Activated T-cell treated with anti-CD3 and anti-CD28 coated beads, Interleukin-2, amount 50 U/mL, for 24 hours (primary cell): ENCODE measurements around the gene DACT2.

Experiments used
- DNase-seq: peaks from one replicate; pipeline ENCODE4 v3.0.0-alpha.2; 2020
- H3K27ac Mint-ChIP-seq: 2 replicates; pipeline ENCODE4 v1.8.0; 2020; ENCODE audit warnings: mild to moderate bottlenecking, mixed read lengths
- H3K27me3 Mint-ChIP-seq: 2 replicates; pipeline ENCODE4 v1.8.0; 2020; ENCODE audit warnings: mixed read lengths
- H3K36me3 Mint-ChIP-seq: 2 replicates; pipeline ENCODE4 v1.8.0; 2020; ENCODE audit warnings: low read depth, mixed read lengths
- H3K4me1 Mint-ChIP-seq: 2 replicates; pipeline ENCODE4 v1.8.0; 2020; ENCODE audit warnings: low read depth, mixed read lengths
- H3K4me3 Mint-ChIP-seq: 2 replicates; pipeline ENCODE4 v1.8.0; 2020; ENCODE audit warnings: mild to moderate bottlenecking, moderate library complexity, mixed read lengths
- H3K9me3 Mint-ChIP-seq: 2 replicates; pipeline ENCODE4 v1.8.0; 2020; ENCODE audit warnings: mixed read lengths

The DACT2 gene

DNA sequence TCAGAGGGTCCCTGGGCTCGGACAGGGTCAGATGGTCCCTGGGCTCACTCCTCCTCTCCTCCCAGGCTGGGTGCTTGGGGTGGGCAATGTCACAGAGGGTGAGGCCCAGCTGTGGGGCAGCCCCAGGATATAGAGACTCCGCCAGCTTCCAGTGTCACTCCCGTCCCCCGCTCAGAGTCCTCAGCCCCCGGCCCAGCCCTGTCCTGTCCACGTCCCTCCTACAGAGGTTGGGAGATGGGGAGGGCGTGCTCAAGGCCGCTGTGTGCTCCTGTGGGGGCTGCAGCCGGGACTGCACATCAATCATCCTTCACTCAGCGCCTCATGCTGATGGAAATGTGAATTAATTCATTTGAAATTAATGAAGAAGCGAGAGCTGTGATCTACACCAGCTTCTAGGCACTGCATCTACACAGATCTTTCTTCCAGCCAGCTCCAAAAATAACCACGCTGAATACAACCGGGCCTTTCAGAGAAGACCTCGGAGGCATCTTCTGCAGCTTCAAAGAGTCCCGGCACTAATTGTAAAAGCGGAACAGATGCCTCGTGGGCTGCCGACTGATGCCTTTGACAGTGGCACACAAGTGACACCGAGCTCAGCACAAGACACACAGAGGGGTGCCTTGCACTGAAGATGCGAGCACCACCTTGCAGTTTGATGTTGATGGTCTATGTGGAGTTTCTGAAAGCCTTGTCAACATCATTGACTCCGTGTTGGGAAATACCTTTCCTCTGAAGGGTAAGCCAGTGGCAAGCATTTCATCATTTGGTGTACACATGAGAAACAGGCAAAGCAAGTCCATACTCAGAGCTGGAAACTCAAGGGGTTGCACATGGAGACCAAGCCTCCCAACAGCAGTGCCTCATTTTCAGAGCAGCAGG lies 39.3 kb downstream of the DACT2 start:
- no peak overlapping the region for H3K27ac Mint-ChIP-seq
- no peaks in the 10 kb centered on the region for H3K9me3 Mint-ChIP-seq
- no peak for DNase-seq
- H3K4me3 Mint-ChIP-seq: no peak overlapping the region
- no peaks in the 10 kb centered on the region for H3K4me1 Mint-ChIP-seq
- H3K36me3 Mint-ChIP-seq: no peaks in the 10 kb centered on the region
- peaks cover 78% of the 10 kb centered on the region for H3K27me3 Mint-ChIP-seq

DNA sequence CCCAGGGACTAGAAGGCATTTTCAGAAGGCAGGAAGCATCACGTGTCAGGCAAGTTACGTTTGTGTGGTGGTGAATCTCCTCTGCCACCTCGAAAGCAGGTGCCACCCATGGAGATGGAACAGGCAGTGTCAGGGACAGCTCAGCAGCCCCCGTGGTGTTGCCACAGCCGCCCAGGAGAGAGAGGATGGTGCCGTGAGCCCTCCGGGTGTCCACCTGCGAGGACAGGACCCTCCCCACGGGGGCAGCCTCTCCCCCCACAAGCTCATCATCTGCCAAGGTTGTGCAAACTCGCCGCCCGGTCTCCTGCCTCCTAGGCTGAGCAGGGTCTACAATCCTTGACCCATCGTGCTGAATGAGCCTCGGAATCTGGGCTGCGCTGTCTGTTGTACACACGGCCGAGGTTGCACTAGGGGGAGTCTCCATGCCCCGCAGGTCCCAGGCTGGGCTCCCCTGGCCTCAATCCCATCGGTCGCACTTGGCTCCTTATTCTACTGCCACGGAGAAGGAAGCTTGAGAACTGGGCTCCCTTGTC lies 40.1 kb downstream of the DACT2 start:
- no peaks in the 10 kb centered on the region for H3K9me3 Mint-ChIP-seq
- no peaks in the 10 kb centered on the region for H3K4me1 Mint-ChIP-seq
- peaks cover 77% of the 10 kb centered on the region for H3K27me3 Mint-ChIP-seq
- H3K36me3 Mint-ChIP-seq: no peaks in the 10 kb centered on the region
- DNase-seq: no peak
- H3K27ac Mint-ChIP-seq: no peak overlapping the region
- H3K4me3 Mint-ChIP-seq: no peak overlapping the region

DNA sequence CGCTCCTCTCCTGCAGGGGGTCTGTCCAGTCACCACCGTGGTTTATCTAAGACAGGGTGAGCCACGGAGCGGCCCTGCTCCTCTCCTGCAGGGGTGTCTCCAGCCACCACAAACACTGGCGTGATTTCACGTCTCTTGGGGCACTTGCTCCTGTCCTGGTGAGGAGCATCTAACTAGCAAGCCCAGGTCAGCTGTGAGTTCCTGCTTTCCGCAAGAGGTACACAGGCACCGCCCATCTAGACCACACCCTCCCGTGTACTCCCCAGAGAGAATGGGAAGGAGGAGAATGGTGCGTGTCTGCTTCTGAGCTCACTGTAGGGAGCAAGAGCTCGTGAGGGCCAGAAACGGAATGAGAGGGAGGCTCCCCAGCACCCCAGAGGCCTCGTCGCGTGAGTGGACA lies 40.7 kb downstream of the DACT2 start:
- no peaks in the 10 kb centered on the region for H3K4me1 Mint-ChIP-seq
- H3K27ac Mint-ChIP-seq: no peak overlapping the region
- H3K9me3 Mint-ChIP-seq: no peaks in the 10 kb centered on the region
- no peak overlapping the region for H3K4me3 Mint-ChIP-seq
- DNase-seq: no peak
- H3K36me3 Mint-ChIP-seq: no peaks in the 10 kb centered on the region
- H3K27me3 Mint-ChIP-seq: peaks cover 76% of the 10 kb centered on the region

DNA sequence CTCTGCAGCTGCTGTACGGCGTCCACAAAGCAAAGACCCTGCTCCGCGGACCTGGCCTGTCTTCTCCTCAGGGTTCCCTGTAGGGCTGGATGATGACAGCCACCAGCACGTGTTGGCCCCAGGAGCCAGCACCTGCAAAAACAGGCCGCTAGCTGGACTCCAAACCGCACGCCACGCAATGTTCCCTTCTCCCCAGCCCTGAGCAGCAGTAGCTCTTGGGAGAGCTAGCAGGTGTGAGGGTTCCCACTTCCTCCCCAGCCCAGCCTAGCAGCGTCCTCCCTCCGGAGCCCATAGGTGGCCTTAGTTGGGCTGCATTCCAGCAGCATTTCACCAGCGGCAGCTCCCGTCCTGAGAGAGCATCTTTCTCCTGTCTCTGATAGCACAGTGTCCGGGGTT lies 42.3 kb downstream of the DACT2 start:
- no peak for DNase-seq
- H3K9me3 Mint-ChIP-seq: no peaks in the 10 kb centered on the region
- H3K4me3 Mint-ChIP-seq: no peak overlapping the region
- H3K36me3 Mint-ChIP-seq: no peaks in the 10 kb centered on the region
- H3K27me3 Mint-ChIP-seq: peaks cover 83% of the 10 kb centered on the region
- H3K27ac Mint-ChIP-seq: no peak overlapping the region
- H3K4me1 Mint-ChIP-seq: no peaks in the 10 kb centered on the region

DNA sequence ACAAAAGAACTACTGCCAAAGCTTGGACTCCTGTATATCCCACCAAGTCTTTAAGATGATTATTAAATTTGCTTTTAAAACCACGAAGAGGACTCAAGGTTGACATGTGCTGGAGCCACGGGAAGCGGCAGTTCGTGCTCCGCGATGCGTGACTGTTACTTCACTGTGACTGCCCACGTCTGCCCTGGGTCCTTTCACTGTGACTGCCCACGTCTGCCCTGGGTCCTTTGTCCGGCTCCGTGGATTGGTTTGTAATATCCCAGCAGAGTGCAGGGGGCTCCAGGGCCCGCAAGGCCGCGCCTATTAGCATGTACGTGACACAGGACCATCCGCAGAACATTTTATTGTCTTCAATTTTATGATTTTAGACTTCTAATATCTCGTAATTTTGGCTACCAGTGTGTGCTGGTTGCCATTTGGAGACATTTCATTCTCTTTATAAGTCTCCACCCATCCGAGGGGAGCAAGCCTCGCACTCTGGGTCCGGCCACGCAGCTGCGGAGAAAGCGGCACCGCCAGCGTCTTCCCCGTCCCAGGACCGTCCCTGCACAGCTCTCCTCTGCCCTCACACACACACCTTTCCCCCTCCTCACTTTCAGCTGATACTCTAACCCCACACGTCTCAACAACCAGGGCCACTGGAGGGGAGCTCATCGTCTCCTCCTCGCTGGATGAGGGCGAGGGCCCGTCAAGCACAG lies 42.9 kb downstream of the DACT2 start:
- H3K27me3 Mint-ChIP-seq: peaks cover 80% of the 10 kb centered on the region
- no peaks in the 10 kb centered on the region for H3K36me3 Mint-ChIP-seq
- H3K27ac Mint-ChIP-seq: no peak overlapping the region
- no peak for DNase-seq
- no peaks in the 10 kb centered on the region for H3K9me3 Mint-ChIP-seq
- no peak overlapping the region for H3K4me3 Mint-ChIP-seq
- no peaks in the 10 kb centered on the region for H3K4me1 Mint-ChIP-seq

DNA sequence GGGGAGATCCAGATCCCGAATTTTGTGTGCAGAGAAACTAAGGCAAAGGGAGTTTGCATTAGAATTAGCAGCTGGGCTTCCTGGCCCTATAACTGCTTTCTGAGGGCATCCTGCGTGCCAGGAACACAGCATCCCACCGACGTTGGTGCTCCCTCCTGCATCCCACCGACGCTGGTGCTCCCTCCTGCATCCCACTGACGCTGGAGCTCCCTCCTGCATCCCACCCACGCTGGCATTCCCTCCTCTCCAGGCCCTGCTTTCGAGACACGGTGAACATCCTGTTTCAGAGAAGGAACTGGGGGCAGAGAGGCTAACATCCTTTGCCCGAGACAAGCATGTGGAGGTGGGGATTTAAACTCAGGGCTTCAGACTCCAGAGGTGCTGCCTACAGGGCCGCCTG lies 44.4 kb downstream of the DACT2 start:
- Mint-ChIP-seq H3K9me3 (no peaks in the 10 kb centered on the region), H3K27ac (no peak overlapping the region), H3K27me3 (peaks cover 69% of the 10 kb centered on the region), H3K4me1 (no peaks in the 10 kb centered on the region), H3K36me3 (no peaks in the 10 kb centered on the region), H3K4me3 (no peak overlapping the region)
- DNase-seq: no peak

DNA sequence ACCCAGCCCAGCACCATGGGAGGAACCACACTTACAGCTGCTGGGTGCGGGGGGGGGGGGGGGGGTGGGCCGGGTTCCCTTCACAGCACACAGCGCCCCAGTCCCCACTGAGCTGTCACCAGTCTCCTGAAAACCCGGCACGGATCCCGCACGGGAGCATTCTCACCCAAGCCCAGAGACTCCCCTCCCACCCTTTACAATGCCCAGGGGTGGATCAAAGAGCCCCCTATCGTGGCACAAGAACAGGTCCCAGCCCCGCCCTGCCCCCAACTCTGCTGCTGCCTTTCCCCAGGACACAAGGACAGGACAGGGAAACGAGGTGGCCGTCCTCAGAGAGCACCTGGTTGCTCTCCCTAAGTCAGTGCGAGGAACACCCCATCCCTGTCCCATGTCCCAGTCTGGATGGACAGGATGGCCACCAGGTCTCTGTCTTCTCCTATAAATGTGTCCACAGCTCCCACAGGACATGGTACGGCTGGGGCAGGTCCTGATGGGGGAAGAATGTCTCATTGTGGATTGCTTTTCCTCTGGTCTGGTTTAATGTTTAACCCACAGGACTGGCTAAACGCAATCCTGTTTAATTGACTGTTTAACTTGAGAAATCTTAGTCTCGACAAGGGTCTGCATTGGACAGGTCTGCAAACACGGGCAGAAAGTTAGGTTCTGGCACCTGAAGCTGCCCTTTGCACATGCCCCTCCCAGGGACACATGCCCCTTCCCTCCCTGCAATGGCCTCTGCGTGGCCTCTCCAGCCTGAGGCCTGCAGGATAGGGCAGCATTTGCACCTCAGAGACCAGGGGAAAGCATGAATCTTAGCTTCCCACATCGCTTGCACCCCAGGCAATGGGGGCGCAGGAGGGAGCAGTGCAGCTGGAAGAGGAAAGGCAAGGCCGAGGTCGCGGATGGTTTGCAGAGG lies 45.3 kb downstream of the DACT2 start:
- H3K36me3 Mint-ChIP-seq: no peaks in the 10 kb centered on the region
- H3K4me3 Mint-ChIP-seq: no peak overlapping the region
- H3K27ac Mint-ChIP-seq: no peak overlapping the region
- peaks cover 64% of the 10 kb centered on the region for H3K27me3 Mint-ChIP-seq
- no peaks in the 10 kb centered on the region for H3K4me1 Mint-ChIP-seq
- H3K9me3 Mint-ChIP-seq: no peaks in the 10 kb centered on the region
- DNase-seq: no peak

DNA sequence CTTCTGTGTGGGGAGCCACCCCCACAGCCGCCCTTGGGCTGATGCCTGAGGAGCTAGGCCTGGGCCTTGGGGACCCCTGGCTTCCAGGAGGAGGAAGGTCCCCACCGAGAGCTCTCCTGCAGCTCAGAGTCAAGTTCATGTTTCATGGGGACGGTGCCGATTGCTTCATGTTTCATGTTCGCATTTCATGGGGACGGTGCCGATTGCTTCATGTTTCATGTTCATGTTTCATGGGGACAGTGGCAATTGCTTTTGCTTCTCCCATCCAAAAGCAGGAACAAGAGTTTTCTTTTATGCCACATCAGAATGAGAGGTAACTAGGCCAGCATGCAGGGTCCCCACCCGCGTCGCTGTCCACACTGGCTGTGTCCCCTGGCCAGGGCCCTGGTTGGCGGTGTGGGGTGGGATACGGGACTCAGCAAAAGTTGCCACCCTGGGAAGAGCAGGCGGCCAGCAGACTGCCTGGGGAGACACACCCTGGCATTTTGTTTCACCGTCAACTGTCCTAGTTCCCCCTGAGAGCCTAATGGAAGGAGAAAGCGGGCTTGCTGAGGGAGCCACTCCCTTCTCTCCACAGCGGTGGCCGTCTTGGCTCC lies 46.0 kb downstream of the DACT2 start:
- no peaks in the 10 kb centered on the region for H3K36me3 Mint-ChIP-seq
- no peaks in the 10 kb centered on the region for H3K9me3 Mint-ChIP-seq
- no peak overlapping the region for H3K4me3 Mint-ChIP-seq
- H3K4me1 Mint-ChIP-seq: no peaks in the 10 kb centered on the region
- DNase-seq: no peak
- peaks cover 56% of the 10 kb centered on the region for H3K27me3 Mint-ChIP-seq
- no peak overlapping the region for H3K27ac Mint-ChIP-seq

DNA sequence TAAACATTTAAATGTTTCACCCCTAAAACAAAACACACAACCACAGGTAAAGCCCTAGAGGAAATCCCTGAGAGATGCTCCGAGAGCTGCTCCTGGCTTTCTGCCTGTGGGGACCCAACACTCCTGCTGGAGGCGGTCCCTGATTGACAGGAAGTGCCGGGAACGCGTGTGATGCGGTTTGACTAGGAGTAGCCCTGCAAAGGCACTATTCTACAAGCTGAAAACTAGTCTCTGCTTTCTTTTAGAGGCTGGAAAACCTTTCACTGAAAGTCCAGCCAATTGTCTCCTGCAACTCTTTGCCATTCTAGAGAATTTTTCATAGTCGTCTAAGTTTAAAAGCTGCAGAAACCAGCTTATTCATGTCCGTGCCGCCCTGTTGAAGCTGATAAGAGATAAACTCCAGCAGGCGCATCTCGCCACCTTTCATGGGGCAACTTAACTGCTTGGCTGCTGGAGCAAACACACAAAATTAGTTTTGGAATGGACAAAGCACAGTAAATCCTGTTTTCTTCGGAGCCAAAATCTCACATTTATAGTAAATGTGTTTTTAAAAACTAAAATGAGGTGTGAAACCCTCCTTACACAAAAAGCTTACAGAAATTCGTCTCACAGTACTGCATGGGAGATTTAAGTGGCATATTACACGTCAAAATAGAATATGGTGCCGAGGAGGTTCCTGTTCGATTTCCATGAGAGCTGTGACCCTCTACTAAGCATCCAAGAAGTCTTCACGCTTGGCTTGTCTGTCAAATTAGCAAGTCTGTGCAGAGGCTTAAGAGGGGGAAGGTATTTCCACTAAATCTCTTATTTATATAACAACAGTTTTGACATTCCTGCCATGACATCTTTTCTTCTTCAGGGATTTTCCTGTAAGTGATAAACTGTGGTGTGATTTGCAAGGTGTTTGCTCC lies 46.9 kb downstream of the DACT2 start:
- peaks cover 48% of the 10 kb centered on the region for H3K27me3 Mint-ChIP-seq
- no peaks in the 10 kb centered on the region for H3K9me3 Mint-ChIP-seq
- no peaks in the 10 kb centered on the region for H3K36me3 Mint-ChIP-seq
- DNase-seq: no peak
- no peaks in the 10 kb centered on the region for H3K4me1 Mint-ChIP-seq
- no peak overlapping the region for H3K27ac Mint-ChIP-seq
- no peak overlapping the region for H3K4me3 Mint-ChIP-seq

DNA sequence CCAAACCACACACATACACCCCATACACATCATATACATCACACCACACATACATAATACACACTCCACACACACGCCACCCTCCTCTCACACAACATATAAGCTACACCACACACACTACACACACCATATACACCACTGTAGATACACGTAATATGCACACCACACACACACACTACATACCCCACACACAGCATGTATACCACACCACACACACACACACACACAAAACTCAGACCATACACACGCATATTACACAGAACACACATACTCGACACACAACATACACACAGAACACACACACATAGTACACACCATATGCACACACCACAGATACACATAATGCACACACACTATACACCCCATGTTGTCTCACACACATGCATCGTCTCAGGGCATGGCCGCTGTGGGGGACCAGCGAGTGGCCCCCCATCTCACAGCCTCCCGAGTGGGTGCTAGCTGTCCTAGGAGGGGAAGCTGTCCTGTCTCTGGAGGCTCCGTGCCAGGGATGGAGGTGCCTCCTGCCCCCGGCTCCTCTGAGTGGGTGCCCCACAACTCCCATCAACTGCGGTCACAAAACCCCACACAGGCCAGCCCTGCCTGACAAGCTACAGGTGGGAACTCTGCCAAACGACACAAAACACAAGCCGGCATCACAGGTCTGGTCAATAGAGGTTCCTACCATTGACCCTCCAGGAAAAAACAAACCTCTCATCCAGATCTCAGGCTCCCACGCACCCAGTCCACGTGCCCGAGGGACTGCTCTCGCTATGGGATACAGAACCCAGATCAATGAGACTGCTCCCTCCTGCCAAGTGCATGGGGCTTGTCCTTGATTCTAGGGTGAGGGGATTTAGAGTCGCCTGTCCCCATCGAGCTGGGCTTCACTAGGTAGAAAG lies 49.1 kb downstream of the DACT2 start:
- Mint-ChIP-seq H3K27me3 (peaks cover 29% of the 10 kb centered on the region), H3K36me3 (no peaks in the 10 kb centered on the region), H3K27ac (no peak overlapping the region), H3K4me3 (no peak overlapping the region), H3K4me1 (no peaks in the 10 kb centered on the region), H3K9me3 (no peaks in the 10 kb centered on the region)
- no peak for DNase-seq

DNA sequence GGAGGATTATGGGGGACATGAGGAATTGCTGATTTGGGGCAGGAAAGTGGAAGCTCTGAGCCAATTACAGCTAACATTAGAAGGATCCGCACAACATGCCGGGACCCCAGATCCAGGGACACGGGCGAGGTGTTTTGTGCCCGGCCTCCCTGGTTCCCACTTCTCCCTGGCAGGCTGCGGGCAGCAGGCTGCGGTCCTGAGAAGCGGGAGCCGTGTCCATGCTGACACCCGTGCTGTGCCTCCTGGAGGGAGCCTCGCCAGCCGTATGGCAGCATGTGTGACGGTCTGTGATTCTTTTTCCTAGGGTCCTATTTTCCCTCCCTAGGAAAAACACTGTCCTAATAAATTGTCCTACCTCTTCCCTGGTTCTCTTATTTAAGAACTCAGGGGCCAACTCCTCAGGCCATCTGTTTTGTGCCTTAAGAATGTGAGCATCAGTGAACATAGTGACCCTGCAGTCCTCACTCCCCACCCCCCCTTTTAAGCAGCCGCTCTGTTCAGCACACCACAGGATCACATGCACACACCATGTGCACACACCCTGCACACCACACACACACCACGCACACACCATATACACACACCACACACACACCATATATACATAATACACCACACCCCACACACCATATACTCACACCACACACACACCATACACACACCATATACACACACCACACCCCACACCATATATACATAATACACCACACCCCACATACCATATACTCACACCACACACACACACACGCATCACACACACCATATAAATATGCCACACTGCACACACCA lies 49.9 kb downstream of the DACT2 start:
- no peak overlapping the region for H3K27ac Mint-ChIP-seq
- H3K9me3 Mint-ChIP-seq: no peaks in the 10 kb centered on the region
- no peak overlapping the region for H3K4me3 Mint-ChIP-seq

DNA sequence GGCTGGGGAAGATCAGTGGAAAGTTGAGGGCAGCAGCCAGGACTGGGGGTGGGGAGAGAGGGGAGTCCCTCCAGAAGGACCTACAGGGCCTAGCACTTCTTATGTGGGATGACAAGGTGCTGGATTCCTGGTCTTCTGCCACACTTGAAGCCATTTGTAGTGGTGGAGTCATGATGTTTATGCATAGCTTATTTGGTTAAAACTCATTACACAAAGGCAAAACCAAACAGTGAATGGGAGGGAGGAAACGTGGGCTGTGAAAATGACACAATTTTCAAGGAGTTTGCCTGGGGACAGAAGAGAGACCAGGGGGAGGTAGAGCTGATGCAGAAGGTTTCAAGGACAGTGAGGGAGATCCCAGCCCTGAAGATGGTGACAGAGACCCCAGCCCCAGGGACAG lies 50.8 kb downstream of the DACT2 start:
- peaks cover 16% of the 10 kb centered on the region for H3K27me3 Mint-ChIP-seq
- no peak overlapping the region for H3K27ac Mint-ChIP-seq
- no peaks in the 10 kb centered on the region for H3K36me3 Mint-ChIP-seq
- H3K9me3 Mint-ChIP-seq: no peaks in the 10 kb centered on the region
- H3K4me1 Mint-ChIP-seq: no peaks in the 10 kb centered on the region
- DNase-seq: no peak
- H3K4me3 Mint-ChIP-seq: no peak overlapping the region

More for the DNA sequence above, 49.9 kb downstream of the DACT2 start:
- H3K36me3 Mint-ChIP-seq: no peaks in the 10 kb centered on the region
- no peak for DNase-seq
- no peaks in the 10 kb centered on the region for H3K4me1 Mint-ChIP-seq
- peaks cover 21% of the 10 kb centered on the region for H3K27me3 Mint-ChIP-seq
